Neural progenitor cell (in vitro differentiated cells): ENCODE data around the gene MAP2K7.

ENCODE experiments used
- CTCF ChIP-seq: fragments of 200-600 bp; sonication (generic); IDR thresholded peaks from 2 replicates; pipeline ENCODE4 v1.5.1; 2017; ENCODE audit warnings: antibody characterized with exemption, mild to moderate bottlenecking
- EZH2phosphoT487 ChIP-seq: fragments of 200-600 bp; sonication (generic); IDR thresholded peaks from 2 replicates; pipeline ENCODE4 v1.6.1; 2017; ENCODE audit warnings: antibody characterized with exemption

GRCh38 chr19:7905268-7905667 is 1.6 kb downstream of the MAP2K7 start:
- TF ChIP-seq CTCF = no peak
- TF ChIP-seq EZH2phosphoT487 = no peak
